AG04450 (cell line): ENCODE results near the gene SNAPC3. TPM values are rescaled to one million over a fixed set of nuclear protein-coding genes. Genes with fewer than 3 reads are reported as not detected.
"Not testable (repeated sequence)": the region's sequence is repeated elsewhere in the genome, so short reads cannot be mapped to it uniquely, and the experiment has no call there.

Experiments used
- CTCF ChIA-PET: fragments of 300-600, 350-600 bp; formaldehyde crosslinking; extraction: SDS; loops from one replicate; lab custom pipeline; 2022; ENCODE audit warnings: antibody characterized with exemption, inconsistent platforms; lab: Charles Lee
- POLR2A ChIA-PET: fragments of 350-600 bp; formaldehyde crosslinking; extraction: SDS; loops from one replicate; lab custom pipeline; 2021; ENCODE audit warnings: antibody characterized with exemption, inconsistent platforms; lab: Yijun Ruan, JAX
- DNase-seq: peaks from one replicate; pipeline ENCODE4 v3.0.0-alpha.2; 2011; ENCODE audit warnings: low read depth, low spot score
- H3K27ac ChIP-seq: one replicate; pipeline ENCODE4 v1.5.1; 2012; ENCODE audit warnings: low read depth, low read length, control low read depth
- H3K27me3 ChIP-seq: one replicate; pipeline ENCODE4 v1.6.0; 2012; ENCODE audit warnings: low read length; ENCODE audit not compliant: control insufficient read depth, insufficient read depth
- H3K4me3 ChIP-seq: 2 replicates; pipeline ENCODE4 v1.5.1; 2011; ENCODE audit warnings: mild to moderate bottlenecking, low read depth, low read length, control low read depth
- H3K9me3 ChIP-seq: 2 replicates; pipeline ENCODE4 v1.5.1; 2012; ENCODE audit warnings: low read length; ENCODE audit not compliant: control insufficient read depth, insufficient read depth
- polyA plus RNA-seq: library from polyadenylated mRNA; depleted of rRNA; stranded (reverse); fragments of >200 nt; gene quantifications from 2 replicates; pipeline ENCODE4 v1.2.3, GENCODE V29; 2011
- TF ChIP-seq, protein P1 (sequence below): IDR thresholded peaks from 2 replicates; pipeline ENCODE4 v1.5.1; 2011; ENCODE audit warnings: low read depth, low read length, control low read depth, inconsistent platforms

Gene SNAPC3
- polyA plus RNA-seq, 1 experiment = 45.3 TPM

GRCh38 chr9:15421532-15421931, 1.1 kb upstream of the SNAPC3 start:
- ChIA-PET CTCF (interaction anchor here (1.0 kb wide), 1 partner anchor 190 kb away, joined by 3 read pairs; no protein-coding TSS in a partner anchor), POLR2A (no interaction called here)
- Histone ChIP-seq H3K4me3 (no peak overlapping the region), H3K27me3 (no peaks in the 10 kb centered on the region), H3K27ac (no peak overlapping the region), H3K9me3 (peaks cover 3% of the 10 kb centered on the region; the same call in 1 of the 2 replicates)
- no peak for DNase-seq
- TF ChIP-seq, protein P1, sequence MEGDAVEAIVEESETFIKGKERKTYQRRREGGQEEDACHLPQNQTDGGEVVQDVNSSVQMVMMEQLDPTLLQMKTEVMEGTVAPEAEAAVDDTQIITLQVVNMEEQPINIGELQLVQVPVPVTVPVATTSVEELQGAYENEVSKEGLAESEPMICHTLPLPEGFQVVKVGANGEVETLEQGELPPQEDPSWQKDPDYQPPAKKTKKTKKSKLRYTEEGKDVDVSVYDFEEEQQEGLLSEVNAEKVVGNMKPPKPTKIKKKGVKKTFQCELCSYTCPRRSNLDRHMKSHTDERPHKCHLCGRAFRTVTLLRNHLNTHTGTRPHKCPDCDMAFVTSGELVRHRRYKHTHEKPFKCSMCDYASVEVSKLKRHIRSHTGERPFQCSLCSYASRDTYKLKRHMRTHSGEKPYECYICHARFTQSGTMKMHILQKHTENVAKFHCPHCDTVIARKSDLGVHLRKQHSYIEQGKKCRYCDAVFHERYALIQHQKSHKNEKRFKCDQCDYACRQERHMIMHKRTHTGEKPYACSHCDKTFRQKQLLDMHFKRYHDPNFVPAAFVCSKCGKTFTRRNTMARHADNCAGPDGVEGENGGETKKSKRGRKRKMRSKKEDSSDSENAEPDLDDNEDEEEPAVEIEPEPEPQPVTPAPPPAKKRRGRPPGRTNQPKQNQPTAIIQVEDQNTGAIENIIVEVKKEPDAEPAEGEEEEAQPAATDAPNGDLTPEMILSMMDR = no peak

DNA sequence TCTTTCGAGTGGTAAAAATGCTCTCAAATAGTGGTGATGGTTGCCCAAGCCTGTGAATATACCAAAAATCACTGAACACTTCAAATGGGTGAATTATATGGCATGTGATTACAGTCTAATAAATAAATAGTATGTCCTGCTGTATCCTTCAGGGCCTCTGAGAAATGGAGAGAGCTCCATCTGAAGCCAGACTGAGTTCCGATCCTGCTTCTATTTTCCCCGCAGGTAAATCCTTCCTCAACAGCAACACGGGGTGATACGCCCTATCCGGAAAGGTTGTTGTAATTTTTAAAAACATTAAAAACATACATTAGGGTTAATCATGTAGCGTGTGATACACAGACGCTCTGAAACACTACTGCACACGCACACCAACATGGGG, 695 bp upstream of the SNAPC3 start:
- no peak for DNase-seq
- Histone ChIP-seq H3K4me3 (peak overlapping the region; percentile 98), H3K27ac (peak overlapping the region; percentile 68), H3K9me3 (peaks cover 3% of the 10 kb centered on the region; the same call in 1 of the 2 replicates), H3K27me3 (no peaks in the 10 kb centered on the region)
- POLR2A ChIA-PET = no interaction called here
- CTCF ChIA-PET = interaction anchor here (1.0 kb wide), 1 partner anchor 190 kb away, joined by 3 read pairs; no protein-coding TSS in a partner anchor
- TF ChIP-seq, protein P1 = no peak

GRCh38 chr9:15423231-15423985, 732 bp downstream of the SNAPC3 start:
- DNase-seq = no peak
- POLR2A ChIA-PET = interaction anchor here (0.6 kb wide), 1 partner anchor 128 kb away, joined by 4 read pairs; no protein-coding TSS in a partner anchor

GRCh38 chr9:15426019-15426418, 3.3 kb downstream of the SNAPC3 start:
- CTCF ChIA-PET = interaction anchor here (0.5 to 1.0 kb wide), 3 partner anchors 119 to 214 kb away, joined by 3 to 4 read pairs (median 3); partner anchors contain the start of gene TTC39B
- H3K4me3 ChIP-seq = no peak overlapping the region
- H3K27me3 ChIP-seq = no peaks in the 10 kb centered on the region
- TF ChIP-seq, protein P1 = no peak
- H3K9me3 ChIP-seq = peaks cover 3% of the 10 kb centered on the region; the same call in 1 of the 2 replicates
- DNase-seq = no peak
- POLR2A ChIA-PET = no interaction called here
- H3K27ac ChIP-seq = no peak overlapping the region

More at GRCh38 chr9:15423231-15423985, 732 bp downstream of the SNAPC3 start:
- Histone ChIP-seq H3K9me3 (peaks cover 3% of the 10 kb centered on the region; the same call in 1 of the 2 replicates), H3K4me3 (peak overlapping the region; percentile 98), H3K27ac (no peak overlapping the region), H3K27me3 (no peaks in the 10 kb centered on the region)
- CTCF ChIA-PET = interaction anchor here (1.1 to 3.1 kb wide), 3 partner anchors 183 to 213 kb away, joined by 3 to 21 read pairs (median 5); no protein-coding TSS in a partner anchor
- TF ChIP-seq, protein P1 = peak; percentile 50

- ChIA-PET POLR2A (interaction anchor here (0.6 kb wide), 1 partner anchor 205 kb away, joined by 3 read pairs; no protein-coding TSS in a partner anchor), CTCF (interaction anchor here (0.6 to 0.9 kb wide), 3 partner anchors 52 to 216 kb away, joined by 3 to 8 read pairs (median 3); no protein-coding TSS in a partner anchor)
- not testable (repeated sequence) for H3K4me3 ChIP-seq, H3K27ac ChIP-seq, H3K27me3 ChIP-seq, DNase-seq, H3K9me3 ChIP-seq
Observed at GRCh38 chr9:15427702-15428101, 5.0 kb downstream of the SNAPC3 start.
